Vagina (tissue), 2 donors: ENCODE results near the gene DGKH.

Source experiments
- POLR2A ChIP-seq, 2 donors: fragments of 450-650 bp; IDR thresholded peaks; one replicate each; pipeline ENCODE4 v1.6.1; 2017; ENCODE audit warnings: antibody characterized with exemption in 2 of 2, mild to moderate bottlenecking in 2 of 2, moderate library complexity in 2 of 2
- POLR2AphosphoS5 ChIP-seq, 2 donors: sonication (generic); formaldehyde crosslinking; IDR thresholded peaks; one replicate each; pipeline ENCODE4 v1.9.0; 2017; ENCODE audit warnings: antibody characterized with exemption in 2 of 2, mild to moderate bottlenecking in 2 of 2, low read depth in 1 of 2; ENCODE audit not compliant: insufficient read depth in 1 of 2
- TF ChIP-seq, protein P1 (sequence below), 3 experiments: fragments of 450-650 bp in 2 of 3; fragments of 200-600 bp in 1 of 3; sonication (generic) in 1 of 3; IDR thresholded peaks; one replicate each; pipeline ENCODE4 v1.5.1; 2017 to 2019; ENCODE audit warnings: antibody characterized with exemption in 3 of 3, mild to moderate bottlenecking in 2 of 3, moderate library complexity in 2 of 3

DNA sequence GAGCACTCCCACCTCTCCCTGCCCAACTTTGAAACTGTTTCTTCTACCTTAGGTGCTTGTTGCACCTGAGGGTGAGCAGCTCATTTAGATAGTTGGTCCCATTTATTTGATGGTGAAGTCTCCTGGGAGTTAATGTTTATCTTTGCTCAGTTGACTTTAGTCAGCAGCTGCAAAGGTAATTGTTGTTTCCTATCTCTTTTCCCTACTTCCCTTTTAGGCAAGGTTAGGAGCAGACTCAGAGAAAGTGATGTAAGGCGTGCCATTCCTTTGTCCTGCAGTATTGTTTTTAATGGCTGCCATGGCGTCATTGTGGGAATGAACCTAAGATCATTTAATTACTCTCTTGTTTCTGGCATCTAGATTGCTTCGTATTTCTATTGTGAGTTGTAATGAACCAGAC, 235.1 kb downstream of the DGKH start:
- TF ChIP-seq, protein P1, sequence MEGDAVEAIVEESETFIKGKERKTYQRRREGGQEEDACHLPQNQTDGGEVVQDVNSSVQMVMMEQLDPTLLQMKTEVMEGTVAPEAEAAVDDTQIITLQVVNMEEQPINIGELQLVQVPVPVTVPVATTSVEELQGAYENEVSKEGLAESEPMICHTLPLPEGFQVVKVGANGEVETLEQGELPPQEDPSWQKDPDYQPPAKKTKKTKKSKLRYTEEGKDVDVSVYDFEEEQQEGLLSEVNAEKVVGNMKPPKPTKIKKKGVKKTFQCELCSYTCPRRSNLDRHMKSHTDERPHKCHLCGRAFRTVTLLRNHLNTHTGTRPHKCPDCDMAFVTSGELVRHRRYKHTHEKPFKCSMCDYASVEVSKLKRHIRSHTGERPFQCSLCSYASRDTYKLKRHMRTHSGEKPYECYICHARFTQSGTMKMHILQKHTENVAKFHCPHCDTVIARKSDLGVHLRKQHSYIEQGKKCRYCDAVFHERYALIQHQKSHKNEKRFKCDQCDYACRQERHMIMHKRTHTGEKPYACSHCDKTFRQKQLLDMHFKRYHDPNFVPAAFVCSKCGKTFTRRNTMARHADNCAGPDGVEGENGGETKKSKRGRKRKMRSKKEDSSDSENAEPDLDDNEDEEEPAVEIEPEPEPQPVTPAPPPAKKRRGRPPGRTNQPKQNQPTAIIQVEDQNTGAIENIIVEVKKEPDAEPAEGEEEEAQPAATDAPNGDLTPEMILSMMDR (IDR thresholded peaks at IDR 0.05), result no peak
- TF ChIP-seq POLR2A (IDR thresholded peaks at IDR 0.05), result no peak
- no peak for TF ChIP-seq POLR2AphosphoS5 (IDR thresholded peaks at IDR 0.05; ENCODE audit: insufficient read depth in 1 of 2, low read depth in 1 of 2)
